ENCODE measurements around the gene PTPRCAP. TPM values are rescaled to one million over a fixed set of nuclear protein-coding genes. Genes with fewer than 3 reads are reported as not detected.

PTPRCAP gene
- total and polyA plus RNA-seq, 9 of the 15 experiments (the other 6 are each of a cell fraction or from before 2014, with no cell fraction given), result 0.22 to 2.0 (median 1.1) TPM; not detected in 4

GRCh38 chr11:67435031-67435726 lies 2.3 kb downstream of the PTPRCAP start (continued):
- TF ChIP-seq RERE (CRISPR knock-in tag; IDR thresholded peaks at IDR 0.05; ENCODE audit: borderline replicate concordance) (no peak), POU5F1 (IDR thresholded peaks at IDR 0.05; ENCODE audit: borderline replicate concordance, low read depth, low read length, partially characterized antibody) (no peak), ZZZ3 (IDR thresholded peaks at IDR 0.05) (no peak), CCNT2 (IDR thresholded peaks at IDR 0.05; ENCODE audit: borderline replicate concordance, extremely low read depth, insufficient read length, low read depth, low read length) (no peak), NR3C1 (CRISPR knock-in tag; IDR thresholded peaks at IDR 0.05) (0 out of 2 replicates have a peak, but pooled peaks have one; percentile 24), MECOM (CRISPR knock-in tag; IDR thresholded peaks at IDR 0.05) (no peak)
